ENCODE measurements around the gene CHKA. TPM values are rescaled to one million over a fixed set of nuclear protein-coding genes. Genes with fewer than 3 reads are reported as not detected.

Gene CHKA
- total RNA-seq, 1 experiment from 2014 or later, result 63.0 TPM

- H2BK5ac ChIP-seq (ENCODE audit: insufficient read length, low read length), result no peak overlapping the region
- no peak overlapping the region for H3K27ac ChIP-seq (ENCODE audit: insufficient read length, low read depth, low read length)
- H3K79me2 ChIP-seq (ENCODE audit: insufficient read depth, low read length), result no peaks in the 10 kb centered on the region
- peaks cover 0 to 6% of the 10 kb centered on the region in 2 experiments; a peak in 1 of 4 replicates for H3K4me1 Mint-ChIP-seq
- H4K8ac ChIP-seq (replicated peaks; ENCODE audit: insufficient read length, low read depth, low read length), result no peak overlapping the region
- no peak for DNase-seq
- no peaks in the 10 kb centered on the region for H3K9me3 ChIP-seq (ENCODE audit: control insufficient read depth, low read depth, low read length)
- no peak overlapping the region for H3K23ac ChIP-seq (ENCODE audit: insufficient read length, low read depth, low read length)
- H2AK5ac ChIP-seq (ENCODE audit: insufficient read length, low read length), result no peak overlapping the region
- no peak overlapping the region for H2BK12ac ChIP-seq (ENCODE audit: insufficient read length, low read depth, low read length)
- WGBS (ENCODE audit: extremely low coverage, insufficient read length, low lambda C conversion rate), result no CpG with 5 or more reads among the region's 7 CpGs
- H3T11ph ChIP-seq (ENCODE audit: low read length), result no peak overlapping the region
- H2BK20ac ChIP-seq (ENCODE audit: low read depth, low read length, poor library complexity, severe bottlenecking), result no peak overlapping the region
- H3K27ac Mint-ChIP-seq, result no peak overlapping the region
- H3K14ac ChIP-seq (ENCODE audit: insufficient read depth, low read length), result no peak overlapping the region
- H3K9ac ChIP-seq (ENCODE audit: extremely low read depth, insufficient read length, low read length), result no peak overlapping the region
- H3K23me2 ChIP-seq (ENCODE audit: insufficient read length, low read depth, low read length, poor library complexity, severe bottlenecking), result no peaks in the 10 kb centered on the region
- H4K91ac ChIP-seq (ENCODE audit: insufficient read length, low read depth, low read length), result no peak overlapping the region
- H3K4ac ChIP-seq (ENCODE audit: low read depth, low read length), result no peak overlapping the region
- H3K4me2 ChIP-seq (ENCODE audit: insufficient read depth, insufficient read length, low read length), result no peak overlapping the region
- no peak overlapping the region for H3K18ac ChIP-seq (ENCODE audit: insufficient read length, low read depth, low read length)
- TF ChIP-seq CTCF (conservative IDR thresholded peaks at IDR 0.05), result no peak
- no peak overlapping the region for H3K4me3 Mint-ChIP-seq
- H2BK120ac ChIP-seq (ENCODE audit: low read depth, low read length, poor library complexity, severe bottlenecking), result no peak overlapping the region
- no peaks in the 10 kb centered on the region for H3K36me3 Mint-ChIP-seq (ENCODE audit: insufficient read depth in 1 of 3, low read depth in 3 of 3)
- no peak overlapping the region for H2AFZ ChIP-seq (ENCODE audit: low read length)
- no peak overlapping the region for H4K5ac ChIP-seq (ENCODE audit: insufficient read length, low read depth, low read length)
- no peaks in the 10 kb centered on the region for H3K27me3 Mint-ChIP-seq (ENCODE audit: low read depth)
- no peaks in the 10 kb centered on the region for H3K79me1 ChIP-seq (ENCODE audit: insufficient read depth, low read depth, low read length, poor library complexity, severe bottlenecking)
- H3K27me3 ChIP-seq (ENCODE audit: insufficient read depth, low read length), result no peaks in the 10 kb centered on the region
- H3K56ac ChIP-seq (ENCODE audit: insufficient read length, low read depth, low read length), result no peak overlapping the region
- H3K4me1 ChIP-seq (ENCODE audit: insufficient read depth, low read length), result no peaks in the 10 kb centered on the region
- H3K9me3 Mint-ChIP-seq, result no peaks in the 10 kb centered on the region
- no peak overlapping the region for H2BK15ac ChIP-seq (ENCODE audit: low read depth, low read length)
- no peaks in the 10 kb centered on the region for H4K20me1 ChIP-seq (ENCODE audit: control insufficient read depth, insufficient read depth, insufficient read length)
Observed at GRCh38 chr11:68148879-68149278, 27.7 kb upstream of the CHKA start.

Measured in H9 (cell line).